Body of pancreas (tissue), 4 donors: ENCODE measurements around the gene ABCB8. TPM values are rescaled to one million over a fixed set of nuclear protein-coding genes. Genes with fewer than 3 reads are reported as not detected.

Experiments used
- ATAC-seq: fragments of 150-250 bp; one replicate; pipeline ENCODE4 v1.9.1; 2016
- DNase-seq, 4 donors: peaks; one replicate each; pipeline ENCODE4 v3.0.0-alpha.2; 2019
- H3K27ac ChIP-seq, 4 donors: fragments of 200-600 bp; sonication (generic); 1 replicate in 3 of 4; 2 replicates in 1 of 4; pipeline versions ENCODE4 v1.5.1 to v1.6.1; 2016 to 2019; ENCODE audit warnings: mild to moderate bottlenecking in 1 of 4, mixed read lengths in 1 of 4, moderate library complexity in 1 of 4
- H3K27me3 ChIP-seq, 2 donors: fragments of 200-600 bp; sonication (generic); one replicate each; pipeline ENCODE4 v1.6.0; 2016; ENCODE audit warnings: mild to moderate bottlenecking in 1 of 2
- H3K36me3 ChIP-seq, 2 donors: fragments of 200-600 bp; sonication (generic); replicated peaks in 1 of 2; 2 replicates each; pipeline ENCODE4 v1.5.1; 2016; ENCODE audit warnings: low read depth in 2 of 2; ENCODE audit not compliant: insufficient read depth in 1 of 2
- H3K4me1 ChIP-seq: fragments of 200-600 bp; sonication (generic); one replicate; pipeline ENCODE4 v1.6.0; 2016
- H3K4me3 ChIP-seq, 2 donors: fragments of 200-600 bp; sonication (generic); 1 replicate in 1 of 2; 2 replicates in 1 of 2; pipeline ENCODE4 v1.5.1; 2016 to 2019
- H3K9me3 ChIP-seq, 3 donors: fragments of 200-600 bp; sonication (generic); 1 replicate in 2 of 3; 2 replicates in 1 of 3; pipeline ENCODE4 v1.5.1; 2016
- POLR2A ChIP-seq, 3 donors: fragments of 450-650 bp; IDR thresholded peaks; one replicate each; pipeline ENCODE4 v1.6.1; 2016; ENCODE audit warnings: antibody characterized with exemption in 3 of 3, mild to moderate bottlenecking in 2 of 3
- WGBS, 2 donors: methylation state at CpG; one replicate each; pipeline ENCODE4 v1.1.5; 2017; 5-methylcytosine and 5-hydroxymethylcytosine counted together
- intact Hi-C: fragments of 100-400 bp; cut with DNase I; formaldehyde crosslinking; loops from one replicate; pipeline ENCODE4 v1.15.1; 2023
- total RNA-seq, 2 donors: library from RNA; depleted of rRNA; stranded (reverse); fragments of >200 nt; gene quantifications; one replicate each; pipeline ENCODE4 v1.1.0, GENCODE V29; 2016
- TF ChIP-seq, protein P1 (sequence below), 7 experiments: fragments of 450-650 bp in 4 of 7; fragments of 200-600 bp in 3 of 7; sonication (generic) in 3 of 7; IDR thresholded peaks; one replicate each; pipeline ENCODE4 v1.5.1; 2016 to 2019; ENCODE audit warnings: antibody characterized with exemption in 7 of 7

ABCB8 gene
- total RNA-seq, 2 donors from 2014 or later: 8.8 to 39.6 TPM

GRCh38 chr7:151035026-151035717 lies 6.9 kb downstream of the ABCB8 start:
- Histone ChIP-seq H3K9me3 (no peaks in the 10 kb centered on the region), H3K36me3 (peaks cover 0 to 13% of the 10 kb centered on the region in 2 donors), H3K27ac (no peak overlapping the region), H3K4me1 (no peaks in the 10 kb centered on the region), H3K4me3 (no peak overlapping the region), H3K27me3 (no peaks in the 10 kb centered on the region)
- TF ChIP-seq, protein P1, sequence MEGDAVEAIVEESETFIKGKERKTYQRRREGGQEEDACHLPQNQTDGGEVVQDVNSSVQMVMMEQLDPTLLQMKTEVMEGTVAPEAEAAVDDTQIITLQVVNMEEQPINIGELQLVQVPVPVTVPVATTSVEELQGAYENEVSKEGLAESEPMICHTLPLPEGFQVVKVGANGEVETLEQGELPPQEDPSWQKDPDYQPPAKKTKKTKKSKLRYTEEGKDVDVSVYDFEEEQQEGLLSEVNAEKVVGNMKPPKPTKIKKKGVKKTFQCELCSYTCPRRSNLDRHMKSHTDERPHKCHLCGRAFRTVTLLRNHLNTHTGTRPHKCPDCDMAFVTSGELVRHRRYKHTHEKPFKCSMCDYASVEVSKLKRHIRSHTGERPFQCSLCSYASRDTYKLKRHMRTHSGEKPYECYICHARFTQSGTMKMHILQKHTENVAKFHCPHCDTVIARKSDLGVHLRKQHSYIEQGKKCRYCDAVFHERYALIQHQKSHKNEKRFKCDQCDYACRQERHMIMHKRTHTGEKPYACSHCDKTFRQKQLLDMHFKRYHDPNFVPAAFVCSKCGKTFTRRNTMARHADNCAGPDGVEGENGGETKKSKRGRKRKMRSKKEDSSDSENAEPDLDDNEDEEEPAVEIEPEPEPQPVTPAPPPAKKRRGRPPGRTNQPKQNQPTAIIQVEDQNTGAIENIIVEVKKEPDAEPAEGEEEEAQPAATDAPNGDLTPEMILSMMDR (IDR thresholded peaks at IDR 0.05): no peak
- TF ChIP-seq POLR2A (IDR thresholded peaks at IDR 0.05): no peak
- intact Hi-C loops: no loop called here
- ATAC-seq: no peak
- WGBS, 2 donors: 87 to 93% methylated on average over 15 to 21 of the region's 21 CpGs
- no peak for DNase-seq

DNA sequence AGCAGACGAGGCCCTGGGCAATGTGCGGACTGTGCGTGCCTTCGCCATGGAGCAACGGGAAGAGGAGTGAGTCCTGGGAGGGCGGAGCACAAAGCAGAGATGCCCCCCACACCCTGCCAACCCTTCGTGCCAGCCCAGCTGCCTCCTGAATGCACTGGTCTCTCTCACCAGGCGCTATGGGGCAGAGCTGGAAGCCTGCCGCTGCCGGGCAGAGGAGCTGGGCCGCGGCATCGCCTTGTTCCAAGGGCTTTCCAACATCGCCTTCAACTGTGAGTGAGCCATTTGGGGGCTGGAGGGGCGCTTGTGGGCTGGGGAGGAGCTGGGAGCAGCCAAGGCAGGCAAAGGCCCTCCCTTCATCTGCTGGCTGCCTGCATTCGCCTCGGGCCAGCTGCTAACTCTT lies 7.7 kb downstream of the ABCB8 start:
- Histone ChIP-seq H3K27ac (no peak overlapping the region), H3K4me1 (no peaks in the 10 kb centered on the region), H3K36me3 (peaks cover 0 to 13% of the 10 kb centered on the region in 2 donors), H3K4me3 (no peak overlapping the region), H3K27me3 (no peaks in the 10 kb centered on the region), H3K9me3 (no peaks in the 10 kb centered on the region)
- 89 to 97% methylated on average over 15 to 17 of the region's 17 CpGs for WGBS, 2 donors
- DNase-seq (no peak), ATAC-seq (no peak)
- no peak for TF ChIP-seq POLR2A (IDR thresholded peaks at IDR 0.05)
- TF ChIP-seq, protein P1 (IDR thresholded peaks at IDR 0.05): no peak
- intact Hi-C loops: no loop called here

- Histone ChIP-seq H3K36me3 (peaks cover 0 to 13% of the 10 kb centered on the region in 2 donors), H3K4me1 (no peaks in the 10 kb centered on the region), H3K4me3 (no peak overlapping the region), H3K27ac (peak overlapping the region in 1 of 4 donors; percentile 14), H3K27me3 (no peaks in the 10 kb centered on the region), H3K9me3 (no peaks in the 10 kb centered on the region)
- DNase-seq: peak; percentile 45 to 74 (median 64)
- no peak for TF ChIP-seq POLR2A (IDR thresholded peaks at IDR 0.05)
- TF ChIP-seq, protein P1 (IDR thresholded peaks at IDR 0.05): no peak
- intact Hi-C loops: no loop called here
- 55 to 71% methylated on average over 9 to 12 of the region's 12 CpGs for WGBS, 2 donors
- ATAC-seq: peak; percentile 59
Observed at GRCh38 chr7:151038951-151039849, 10.9 kb downstream of the ABCB8 start.

GRCh38 chr7:151039850-151040548 lies 11.7 kb downstream of the ABCB8 start:
- ATAC-seq (no peak), DNase-seq (no peak)
- Histone ChIP-seq H3K9me3 (no peaks in the 10 kb centered on the region), H3K4me1 (no peaks in the 10 kb centered on the region), H3K36me3 (peaks cover 0 to 11% of the 10 kb centered on the region in 2 donors), H3K27me3 (no peaks in the 10 kb centered on the region), H3K27ac (peak overlapping the region in 1 of 4 donors; percentile 14), H3K4me3 (no peak overlapping the region)
- 69 to 82% methylated on average over 16 to 18 of the region's 18 CpGs for WGBS, 2 donors
- TF ChIP-seq POLR2A (IDR thresholded peaks at IDR 0.05): no peak
- TF ChIP-seq, protein P1 (IDR thresholded peaks at IDR 0.05): no peak
- intact Hi-C loops: no loop called here
